Thyroid gland (tissue), 4 donors: ENCODE results near the gene SEC22A.

Source experiments
- POLR2A ChIP-seq, 2 donors: fragments of 450-650 bp; IDR thresholded peaks; one replicate each; pipeline ENCODE4 v1.6.1; 2017; ENCODE audit warnings: antibody characterized with exemption in 2 of 2, mild to moderate bottlenecking in 2 of 2, moderate library complexity in 1 of 2
- TF ChIP-seq, protein P1 (sequence below), 6 experiments: fragments of 200-600 bp in 3 of 6; fragments of 450-650 bp in 3 of 6; sonication (generic) in 3 of 6; IDR thresholded peaks; one replicate each; pipeline ENCODE4 v1.5.1; 2016 to 2019; ENCODE audit warnings: antibody characterized with exemption in 6 of 6, mild to moderate bottlenecking in 2 of 6, inconsistent platforms in 1 of 6, moderate library complexity in 1 of 6

DNA sequence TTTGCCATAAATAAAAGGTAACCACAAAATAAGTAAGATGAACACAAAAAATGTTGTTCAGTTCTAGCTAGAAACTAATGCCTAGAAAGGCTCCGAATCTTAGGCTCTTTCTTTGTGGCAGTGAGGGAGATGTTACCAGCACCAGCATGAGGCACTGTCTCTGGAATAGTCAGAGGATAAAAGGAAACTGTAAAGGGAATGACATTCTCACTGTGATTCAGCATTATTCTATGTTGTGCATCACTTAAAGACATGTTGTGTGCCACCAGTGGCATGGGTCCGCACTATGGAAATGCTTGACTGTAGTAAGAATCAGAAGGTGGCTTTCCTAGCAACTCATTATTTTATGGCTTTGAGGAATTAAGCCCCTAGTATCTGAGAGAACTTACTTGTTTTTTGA, 70.8 kb downstream of the SEC22A start:
- no peak for TF ChIP-seq POLR2A (IDR thresholded peaks at IDR 0.05)
- TF ChIP-seq, protein P1, sequence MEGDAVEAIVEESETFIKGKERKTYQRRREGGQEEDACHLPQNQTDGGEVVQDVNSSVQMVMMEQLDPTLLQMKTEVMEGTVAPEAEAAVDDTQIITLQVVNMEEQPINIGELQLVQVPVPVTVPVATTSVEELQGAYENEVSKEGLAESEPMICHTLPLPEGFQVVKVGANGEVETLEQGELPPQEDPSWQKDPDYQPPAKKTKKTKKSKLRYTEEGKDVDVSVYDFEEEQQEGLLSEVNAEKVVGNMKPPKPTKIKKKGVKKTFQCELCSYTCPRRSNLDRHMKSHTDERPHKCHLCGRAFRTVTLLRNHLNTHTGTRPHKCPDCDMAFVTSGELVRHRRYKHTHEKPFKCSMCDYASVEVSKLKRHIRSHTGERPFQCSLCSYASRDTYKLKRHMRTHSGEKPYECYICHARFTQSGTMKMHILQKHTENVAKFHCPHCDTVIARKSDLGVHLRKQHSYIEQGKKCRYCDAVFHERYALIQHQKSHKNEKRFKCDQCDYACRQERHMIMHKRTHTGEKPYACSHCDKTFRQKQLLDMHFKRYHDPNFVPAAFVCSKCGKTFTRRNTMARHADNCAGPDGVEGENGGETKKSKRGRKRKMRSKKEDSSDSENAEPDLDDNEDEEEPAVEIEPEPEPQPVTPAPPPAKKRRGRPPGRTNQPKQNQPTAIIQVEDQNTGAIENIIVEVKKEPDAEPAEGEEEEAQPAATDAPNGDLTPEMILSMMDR (IDR thresholded peaks at IDR 0.05) = no peak
